Esophagus muscularis mucosa (tissue), 4 donors: Measurements from ENCODE around the gene SYCP2.

Experiments
- EP300 ChIP-seq: sonication (generic); formaldehyde crosslinking; IDR thresholded peaks from one replicate; pipeline ENCODE4 v1.6.1; 2017; ENCODE audit warnings: antibody characterized with exemption
- POLR2A ChIP-seq: fragments of 450-650 bp; IDR thresholded peaks from one replicate; pipeline ENCODE4 v1.6.1; 2017; ENCODE audit warnings: antibody characterized with exemption, moderate library complexity, mild to moderate bottlenecking, low read depth
- POLR2AphosphoS5 ChIP-seq, 2 donors: sonication (generic); formaldehyde crosslinking; IDR thresholded peaks; one replicate each; pipeline ENCODE4 v1.6.1; 2017; ENCODE audit warnings: antibody characterized with exemption in 2 of 2
- TF ChIP-seq, protein P1 (sequence below), 3 experiments: fragments of 200-600 bp in 2 of 3; fragments of 450-650 bp in 1 of 3; sonication (generic) in 2 of 3; IDR thresholded peaks; one replicate each; pipeline ENCODE4 v1.5.1; 2017 to 2019; ENCODE audit warnings: antibody characterized with exemption in 3 of 3, mild to moderate bottlenecking in 2 of 3, moderate library complexity in 1 of 3

DNA sequence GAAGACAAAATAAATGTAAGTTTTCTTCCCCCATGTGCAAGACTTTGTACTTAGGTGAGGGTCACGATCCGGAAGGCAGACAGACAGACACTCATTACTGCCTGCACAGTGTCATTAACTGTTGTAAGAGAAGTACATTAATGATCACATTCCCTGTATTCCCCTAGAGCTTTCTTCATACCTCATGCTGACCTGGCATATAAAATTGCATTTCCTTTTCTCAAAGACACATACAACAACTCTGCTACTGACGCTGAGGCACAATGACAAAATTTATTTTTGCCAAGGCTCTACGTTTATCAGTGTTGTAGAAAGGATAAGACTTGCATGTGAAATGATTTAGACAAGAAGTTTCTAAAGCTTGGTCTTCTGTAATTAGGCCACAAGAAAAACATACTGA lies 3.0 kb upstream of the SYCP2 start:
- TF ChIP-seq, protein P1, sequence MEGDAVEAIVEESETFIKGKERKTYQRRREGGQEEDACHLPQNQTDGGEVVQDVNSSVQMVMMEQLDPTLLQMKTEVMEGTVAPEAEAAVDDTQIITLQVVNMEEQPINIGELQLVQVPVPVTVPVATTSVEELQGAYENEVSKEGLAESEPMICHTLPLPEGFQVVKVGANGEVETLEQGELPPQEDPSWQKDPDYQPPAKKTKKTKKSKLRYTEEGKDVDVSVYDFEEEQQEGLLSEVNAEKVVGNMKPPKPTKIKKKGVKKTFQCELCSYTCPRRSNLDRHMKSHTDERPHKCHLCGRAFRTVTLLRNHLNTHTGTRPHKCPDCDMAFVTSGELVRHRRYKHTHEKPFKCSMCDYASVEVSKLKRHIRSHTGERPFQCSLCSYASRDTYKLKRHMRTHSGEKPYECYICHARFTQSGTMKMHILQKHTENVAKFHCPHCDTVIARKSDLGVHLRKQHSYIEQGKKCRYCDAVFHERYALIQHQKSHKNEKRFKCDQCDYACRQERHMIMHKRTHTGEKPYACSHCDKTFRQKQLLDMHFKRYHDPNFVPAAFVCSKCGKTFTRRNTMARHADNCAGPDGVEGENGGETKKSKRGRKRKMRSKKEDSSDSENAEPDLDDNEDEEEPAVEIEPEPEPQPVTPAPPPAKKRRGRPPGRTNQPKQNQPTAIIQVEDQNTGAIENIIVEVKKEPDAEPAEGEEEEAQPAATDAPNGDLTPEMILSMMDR (IDR thresholded peaks at IDR 0.05): no peak
- TF ChIP-seq POLR2AphosphoS5 (IDR thresholded peaks at IDR 0.05) (no peak), EP300 (no peak), POLR2A (no peak)
